ENCODE measurements around the gene D2HGDH. TPM values are rescaled to one million over a fixed set of nuclear protein-coding genes. Genes with fewer than 3 reads are reported as not detected.

Gene D2HGDH
- total and polyA plus RNA-seq, 2 of the 13 experiments (the other 11 are each of a cell fraction or from before 2014, with no cell fraction given), result 19.2 to 20.3 TPM

DNA sequence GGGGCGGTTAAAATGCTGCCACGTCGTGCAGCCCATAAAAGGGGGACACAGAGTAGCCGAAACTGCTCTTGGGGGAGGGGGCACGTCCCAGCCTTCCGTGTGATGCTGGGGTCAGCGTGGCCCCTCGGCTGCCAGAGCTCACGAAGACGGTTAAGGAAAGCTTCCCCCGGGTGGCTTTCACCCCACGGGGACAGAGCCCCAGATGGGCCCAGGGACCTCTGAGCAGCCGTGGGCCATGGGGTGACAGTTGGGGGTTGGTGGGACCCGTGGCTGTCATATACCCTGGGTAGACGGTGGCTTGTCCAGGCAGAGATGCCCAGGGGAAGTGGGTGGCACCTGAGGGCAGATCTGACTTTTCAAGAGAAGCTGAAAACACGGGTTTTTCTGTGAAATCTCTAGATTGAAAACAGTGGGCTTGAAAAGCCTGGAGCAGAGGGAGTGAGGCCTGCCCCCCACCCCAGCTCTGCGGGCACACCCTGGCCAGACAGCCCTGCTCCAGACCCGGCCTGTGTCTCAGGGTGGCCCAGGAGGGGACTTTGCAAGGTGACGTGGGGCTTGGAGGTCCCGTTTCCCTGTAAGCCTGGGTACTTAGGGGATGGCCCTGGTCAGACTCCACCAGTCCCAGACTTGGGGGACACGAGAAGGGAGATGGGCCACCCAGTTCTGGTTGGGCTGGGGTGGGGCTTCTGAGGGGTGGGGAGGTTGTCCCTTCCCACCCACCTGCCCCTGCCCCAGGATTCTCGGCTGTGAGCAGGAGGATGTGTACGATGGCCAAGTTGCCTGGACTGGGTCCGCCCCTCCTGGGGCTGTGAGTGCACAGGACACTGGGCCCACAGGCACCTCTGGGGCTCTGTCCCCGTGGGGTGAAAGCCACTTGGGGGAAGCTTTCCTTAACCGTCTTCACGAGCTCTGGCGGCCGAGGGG is 75.2 kb downstream of the D2HGDH start (continued):
- TF ChIP-seq, protein P1, sequence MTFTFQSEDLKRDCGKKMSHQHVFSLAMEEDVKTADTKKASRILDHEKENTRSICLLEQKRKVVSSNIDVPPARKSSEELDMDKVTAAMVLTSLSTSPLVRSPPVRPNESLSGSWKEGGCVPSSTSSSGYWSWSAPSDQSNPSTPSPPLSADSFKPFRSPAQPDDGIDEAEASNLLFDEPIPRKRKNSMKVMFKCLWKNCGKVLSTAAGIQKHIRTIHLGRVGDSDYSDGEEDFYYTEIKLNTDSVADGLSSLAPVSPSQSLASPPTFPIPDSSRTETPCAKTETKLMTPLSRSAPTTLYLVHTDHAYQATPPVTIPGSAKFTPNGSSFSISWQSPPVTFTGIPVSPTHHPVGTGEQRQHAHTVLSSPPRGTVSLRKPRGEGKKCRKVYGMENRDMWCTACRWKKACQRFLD (CRISPR knock-in tag; IDR thresholded peaks at IDR 0.05; ENCODE audit: borderline replicate concordance), result no peak
- TF ChIP-seq KMT2B (CRISPR knock-in tag; IDR thresholded peaks at IDR 0.05), result no peak
- TF ChIP-seq NRL (CRISPR knock-in tag; IDR thresholded peaks at IDR 0.05; ENCODE audit: borderline replicate concordance), result no peak
- TF ChIP-seq ARNT (IDR thresholded peaks at IDR 0.05), result no peak
- 0 out of 2 replicates have a peak, but pooled peaks have one; percentile 38 for TF ChIP-seq ZBTB7B (CRISPR knock-in tag; IDR thresholded peaks at IDR 0.05)
- TF ChIP-seq MIER3 (CRISPR knock-in tag; IDR thresholded peaks at IDR 0.05; ENCODE audit: borderline replicate concordance), result no peak
- TF ChIP-seq POLR2G (IDR thresholded peaks at IDR 0.05; ENCODE audit: low read depth, low read length), result no peak; the same call in 1 of the 2 replicates
- TF ChIP-seq, protein P2, sequence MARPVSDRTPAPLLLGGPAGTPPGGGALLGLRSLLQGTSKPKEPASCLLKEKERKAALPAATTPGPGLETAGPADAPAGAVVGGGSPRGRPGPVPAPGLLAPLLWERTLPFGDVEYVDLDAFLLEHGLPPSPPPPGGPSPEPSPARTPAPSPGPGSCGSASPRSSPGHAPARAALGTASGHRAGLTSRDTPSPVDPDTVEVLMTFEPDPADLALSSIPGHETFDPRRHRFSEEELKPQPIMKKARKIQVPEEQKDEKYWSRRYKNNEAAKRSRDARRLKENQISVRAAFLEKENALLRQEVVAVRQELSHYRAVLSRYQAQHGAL (CRISPR knock-in tag; IDR thresholded peaks at IDR 0.05; ENCODE audit: not compliant biosample characterization), result no peak
- no peak for TF ChIP-seq SMARCC2 (IDR thresholded peaks at IDR 0.05)
- no peak for TF ChIP-seq EZH2 (conservative IDR thresholded peaks at IDR 0.05; ENCODE audit: low read depth, low read length)
- TF ChIP-seq ELF3 (CRISPR knock-in tag; IDR thresholded peaks at IDR 0.05), result no peak
- no peak for TF ChIP-seq REL (CRISPR knock-in tag; conservative IDR thresholded peaks at IDR 0.05)
- TF ChIP-seq, protein P3, sequence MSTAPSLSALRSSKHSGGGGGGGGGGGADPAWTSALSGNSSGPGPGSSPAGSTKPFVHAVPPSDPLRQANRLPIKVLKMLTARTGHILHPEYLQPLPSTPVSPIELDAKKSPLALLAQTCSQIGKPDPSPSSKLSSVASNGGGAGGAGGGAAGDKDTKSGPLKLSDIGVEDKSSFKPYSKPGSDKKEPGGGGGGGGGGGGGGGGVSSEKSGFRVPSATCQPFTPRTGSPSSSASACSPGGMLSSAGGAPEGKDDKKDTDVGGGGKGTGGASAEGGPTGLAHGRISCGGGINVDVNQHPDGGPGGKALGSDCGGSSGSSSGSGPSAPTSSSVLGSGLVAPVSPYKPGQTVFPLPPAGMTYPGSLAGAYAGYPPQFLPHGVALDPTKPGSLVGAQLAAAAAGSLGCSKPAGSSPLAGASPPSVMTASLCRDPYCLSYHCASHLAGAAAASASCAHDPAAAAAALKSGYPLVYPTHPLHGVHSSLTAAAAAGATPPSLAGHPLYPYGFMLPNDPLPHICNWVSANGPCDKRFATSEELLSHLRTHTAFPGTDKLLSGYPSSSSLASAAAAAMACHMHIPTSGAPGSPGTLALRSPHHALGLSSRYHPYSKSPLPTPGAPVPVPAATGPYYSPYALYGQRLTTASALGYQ (CRISPR knock-in tag; IDR thresholded peaks at IDR 0.05), result no peak
- no peak for TF ChIP-seq FOXJ3 (CRISPR knock-in tag; IDR thresholded peaks at IDR 0.05; ENCODE audit: borderline replicate concordance)
- no peak for TF ChIP-seq EHMT2 (IDR thresholded peaks at IDR 0.05; ENCODE audit: borderline replicate concordance, low read depth, low read length)
- TF ChIP-seq, protein P4, sequence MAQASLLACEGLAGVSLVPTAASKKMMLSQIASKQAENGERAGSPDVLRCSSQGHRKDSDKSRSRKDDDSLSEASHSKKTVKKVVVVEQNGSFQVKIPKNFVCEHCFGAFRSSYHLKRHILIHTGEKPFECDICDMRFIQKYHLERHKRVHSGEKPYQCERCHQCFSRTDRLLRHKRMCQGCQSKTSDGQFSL (CRISPR knock-in tag; IDR thresholded peaks at IDR 0.05), result no peak
- peak; percentile 80 for TF ChIP-seq SRF (IDR thresholded peaks at IDR 0.05; ENCODE audit: low read depth, low read length)
- TF ChIP-seq, protein P5, sequence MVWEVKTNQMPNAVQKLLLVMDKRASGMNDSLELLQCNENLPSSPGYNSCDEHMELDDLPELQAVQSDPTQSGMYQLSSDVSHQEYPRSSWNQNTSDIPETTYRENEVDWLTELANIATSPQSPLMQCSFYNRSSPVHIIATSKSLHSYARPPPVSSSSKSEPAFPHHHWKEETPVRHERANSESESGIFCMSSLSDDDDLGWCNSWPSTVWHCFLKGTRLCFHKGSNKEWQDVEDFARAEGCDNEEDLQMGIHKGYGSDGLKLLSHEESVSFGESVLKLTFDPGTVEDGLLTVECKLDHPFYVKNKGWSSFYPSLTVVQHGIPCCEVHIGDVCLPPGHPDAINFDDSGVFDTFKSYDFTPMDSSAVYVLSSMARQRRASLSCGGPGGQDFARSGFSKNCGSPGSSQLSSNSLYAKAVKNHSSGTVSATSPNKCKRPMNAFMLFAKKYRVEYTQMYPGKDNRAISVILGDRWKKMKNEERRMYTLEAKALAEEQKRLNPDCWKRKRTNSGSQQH (CRISPR knock-in tag; IDR thresholded peaks at IDR 0.05; ENCODE audit: low read depth), result no peak
- TF ChIP-seq, protein P6, sequence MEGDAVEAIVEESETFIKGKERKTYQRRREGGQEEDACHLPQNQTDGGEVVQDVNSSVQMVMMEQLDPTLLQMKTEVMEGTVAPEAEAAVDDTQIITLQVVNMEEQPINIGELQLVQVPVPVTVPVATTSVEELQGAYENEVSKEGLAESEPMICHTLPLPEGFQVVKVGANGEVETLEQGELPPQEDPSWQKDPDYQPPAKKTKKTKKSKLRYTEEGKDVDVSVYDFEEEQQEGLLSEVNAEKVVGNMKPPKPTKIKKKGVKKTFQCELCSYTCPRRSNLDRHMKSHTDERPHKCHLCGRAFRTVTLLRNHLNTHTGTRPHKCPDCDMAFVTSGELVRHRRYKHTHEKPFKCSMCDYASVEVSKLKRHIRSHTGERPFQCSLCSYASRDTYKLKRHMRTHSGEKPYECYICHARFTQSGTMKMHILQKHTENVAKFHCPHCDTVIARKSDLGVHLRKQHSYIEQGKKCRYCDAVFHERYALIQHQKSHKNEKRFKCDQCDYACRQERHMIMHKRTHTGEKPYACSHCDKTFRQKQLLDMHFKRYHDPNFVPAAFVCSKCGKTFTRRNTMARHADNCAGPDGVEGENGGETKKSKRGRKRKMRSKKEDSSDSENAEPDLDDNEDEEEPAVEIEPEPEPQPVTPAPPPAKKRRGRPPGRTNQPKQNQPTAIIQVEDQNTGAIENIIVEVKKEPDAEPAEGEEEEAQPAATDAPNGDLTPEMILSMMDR (CRISPR knock-in tag; IDR thresholded peaks at IDR 0.05), result no peak
- TF ChIP-seq ZC3H4 (CRISPR knock-in tag; IDR thresholded peaks at IDR 0.05; ENCODE audit: borderline replicate concordance), result no peak
- TF ChIP-seq SPEN (CRISPR knock-in tag; IDR thresholded peaks at IDR 0.05; ENCODE audit: low read depth), result no peak
- TF ChIP-seq SMAD1 (CRISPR knock-in tag; IDR thresholded peaks at IDR 0.05; ENCODE audit: borderline replicate concordance, low read depth), result no peak

Data from HepG2 (cell line).